Measurements from ENCODE around the gene ARHGAP42.

DNA sequence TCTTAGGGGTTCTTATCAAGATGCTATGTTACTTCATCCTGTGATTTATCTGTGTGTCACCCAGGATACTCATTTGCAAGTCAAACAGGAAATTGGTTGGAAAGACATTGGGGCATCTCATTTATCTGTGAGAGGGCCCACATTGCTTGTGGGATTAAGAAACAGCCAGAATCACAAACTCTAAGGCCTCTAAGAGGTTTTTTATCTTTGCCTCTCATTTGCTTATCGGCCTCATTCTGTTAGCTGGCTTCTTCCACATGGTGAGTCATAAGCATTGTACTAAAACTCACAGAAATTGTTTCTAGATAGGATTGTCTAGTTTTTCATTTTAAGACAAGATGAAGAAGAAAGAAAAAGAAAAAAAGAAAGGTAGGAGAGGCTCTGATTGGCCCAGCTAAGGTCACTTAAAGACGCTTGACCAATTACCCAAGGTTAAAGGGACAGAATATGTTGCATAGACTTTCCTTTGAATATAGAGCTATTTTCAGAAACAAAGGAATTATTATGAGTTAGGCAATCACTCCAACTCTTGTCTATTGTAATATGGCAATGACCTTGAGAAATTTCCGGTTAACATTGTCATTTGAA lies 121.9 kb downstream of the ARHGAP42 start:
- TF ChIP-seq, protein P1, sequence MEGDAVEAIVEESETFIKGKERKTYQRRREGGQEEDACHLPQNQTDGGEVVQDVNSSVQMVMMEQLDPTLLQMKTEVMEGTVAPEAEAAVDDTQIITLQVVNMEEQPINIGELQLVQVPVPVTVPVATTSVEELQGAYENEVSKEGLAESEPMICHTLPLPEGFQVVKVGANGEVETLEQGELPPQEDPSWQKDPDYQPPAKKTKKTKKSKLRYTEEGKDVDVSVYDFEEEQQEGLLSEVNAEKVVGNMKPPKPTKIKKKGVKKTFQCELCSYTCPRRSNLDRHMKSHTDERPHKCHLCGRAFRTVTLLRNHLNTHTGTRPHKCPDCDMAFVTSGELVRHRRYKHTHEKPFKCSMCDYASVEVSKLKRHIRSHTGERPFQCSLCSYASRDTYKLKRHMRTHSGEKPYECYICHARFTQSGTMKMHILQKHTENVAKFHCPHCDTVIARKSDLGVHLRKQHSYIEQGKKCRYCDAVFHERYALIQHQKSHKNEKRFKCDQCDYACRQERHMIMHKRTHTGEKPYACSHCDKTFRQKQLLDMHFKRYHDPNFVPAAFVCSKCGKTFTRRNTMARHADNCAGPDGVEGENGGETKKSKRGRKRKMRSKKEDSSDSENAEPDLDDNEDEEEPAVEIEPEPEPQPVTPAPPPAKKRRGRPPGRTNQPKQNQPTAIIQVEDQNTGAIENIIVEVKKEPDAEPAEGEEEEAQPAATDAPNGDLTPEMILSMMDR (IDR thresholded peaks at IDR 0.05) = no peak
- no peak for TF ChIP-seq POLR2A (IDR thresholded peaks at IDR 0.05)
